Stimulated activated effector memory CD8-positive, alpha-beta T cell treated with anti-CD3 and anti-CD28 coated beads, Interleukin-12 subunit alpha, Interleukin-12 subunit beta, amount 100 ng/mL, for 72 hours (primary cell): Measurements from ENCODE around the gene PHOX2B.

ENCODE experiments used
- ATAC-seq: fragments of 150-1000 bp; cut with Tn5 transposase; 2 replicates; pipeline ENCODE4 v1.10.0; 2021
- DNase-seq, 2 donors: peaks; one replicate each; pipeline ENCODE4 v3.0.0; 2021 to 2022; ENCODE audit warnings: low spot score in 2 of 2
- H3K27ac Mint-ChIP-seq: one replicate; pipeline ENCODE4 v1.8.0; 2022; ENCODE audit warnings: mild to moderate bottlenecking, mixed read lengths
- H3K36me3 Mint-ChIP-seq: one replicate; pipeline ENCODE4 v1.8.0; 2022; ENCODE audit warnings: mild to moderate bottlenecking, mixed read lengths
- H3K4me1 Mint-ChIP-seq: one replicate; pipeline ENCODE4 v1.8.0; 2022; ENCODE audit warnings: mixed read lengths
- H3K4me3 Mint-ChIP-seq: one replicate; pipeline ENCODE4 v1.8.0; 2022; ENCODE audit warnings: mild to moderate bottlenecking, mixed read lengths
- H3K9me3 Mint-ChIP-seq: one replicate; pipeline ENCODE4 v1.8.0; 2022; ENCODE audit warnings: mixed read lengths

Gene PHOX2B

GRCh38 chr4:41748571-41749475, at the start of gene PHOX2B:
TSS of gene PHOX2B (minus strand) at chr4:41748725. CDS start at chr4:41748610, 115 bp downstream.
- H3K36me3 Mint-ChIP-seq = no peaks in the 10 kb centered on the region
- no peaks in the 10 kb centered on the region for H3K9me3 Mint-ChIP-seq

GRCh38 chr4:41797260-41797659, 48.7 kb upstream of the PHOX2B start:
- Mint-ChIP-seq H3K27ac (no peak overlapping the region), H3K36me3 (no peaks in the 10 kb centered on the region), H3K4me3 (no peak overlapping the region), H3K4me1 (no peaks in the 10 kb centered on the region), H3K9me3 (peaks cover 7% of the 10 kb centered on the region)
- no peak for DNase-seq
- ATAC-seq = no peak

More at GRCh38 chr4:41748571-41749475, at the start of gene PHOX2B:
- no peaks in the 10 kb centered on the region for H3K4me1 Mint-ChIP-seq
- DNase-seq = no peak
- ATAC-seq = no peak
- H3K4me3 Mint-ChIP-seq = no peak within 1 kb of the TSS
- no peak within 1 kb of the TSS for H3K27ac Mint-ChIP-seq

GRCh38 chr4:41796545-41797210, 48.2 kb upstream of the PHOX2B start:
- peaks cover 3% of the 10 kb centered on the region for H3K9me3 Mint-ChIP-seq

GRCh38 chr4:41795796-41796385, 47.4 kb upstream of the PHOX2B start:
- DNase-seq (no peak), ATAC-seq (no peak)
- Mint-ChIP-seq H3K36me3 (no peaks in the 10 kb centered on the region), H3K27ac (no peak overlapping the region), H3K4me1 (no peaks in the 10 kb centered on the region), H3K9me3 (no peaks in the 10 kb centered on the region), H3K4me3 (no peak overlapping the region)

More at GRCh38 chr4:41796545-41797210, 48.2 kb upstream of the PHOX2B start:
- DNase-seq (no peak), ATAC-seq (no peak)
- Mint-ChIP-seq H3K4me3 (no peak overlapping the region), H3K4me1 (no peaks in the 10 kb centered on the region), H3K36me3 (no peaks in the 10 kb centered on the region), H3K27ac (no peak overlapping the region)

GRCh38 chr4:41792166-41792565, 43.6 kb upstream of the PHOX2B start:
- Mint-ChIP-seq H3K9me3 (no peaks in the 10 kb centered on the region), H3K4me3 (no peak overlapping the region), H3K27ac (no peak overlapping the region), H3K36me3 (no peaks in the 10 kb centered on the region), H3K4me1 (no peaks in the 10 kb centered on the region)
- ATAC-seq (no peak), DNase-seq (no peak)

GRCh38 chr4:41791557-41791956, 43.0 kb upstream of the PHOX2B start:
- ATAC-seq (no peak), DNase-seq (no peak)
- no peak overlapping the region for H3K4me3 Mint-ChIP-seq
- no peaks in the 10 kb centered on the region for H3K9me3 Mint-ChIP-seq
- H3K36me3 Mint-ChIP-seq = no peaks in the 10 kb centered on the region
- no peaks in the 10 kb centered on the region for H3K4me1 Mint-ChIP-seq
- no peak overlapping the region for H3K27ac Mint-ChIP-seq

GRCh38 chr4:41787931-41788330, 39.4 kb upstream of the PHOX2B start:
- Mint-ChIP-seq H3K36me3 (no peaks in the 10 kb centered on the region), H3K4me3 (no peak overlapping the region), H3K9me3 (no peaks in the 10 kb centered on the region), H3K27ac (no peak overlapping the region), H3K4me1 (no peaks in the 10 kb centered on the region)
- DNase-seq (no peak), ATAC-seq (no peak)

- ATAC-seq (no peak), DNase-seq (no peak)
- H3K27ac Mint-ChIP-seq = no peak overlapping the region
- H3K9me3 Mint-ChIP-seq = no peaks in the 10 kb centered on the region
- no peaks in the 10 kb centered on the region for H3K4me1 Mint-ChIP-seq
- no peak overlapping the region for H3K4me3 Mint-ChIP-seq
- no peaks in the 10 kb centered on the region for H3K36me3 Mint-ChIP-seq
These were observed 37.1 kb upstream of the PHOX2B start for GRCh38 chr4:41785665-41786064.

- Mint-ChIP-seq H3K4me1 (no peaks in the 10 kb centered on the region), H3K36me3 (no peaks in the 10 kb centered on the region), H3K27ac (no peak overlapping the region), H3K9me3 (no peaks in the 10 kb centered on the region), H3K4me3 (no peak overlapping the region)
- ATAC-seq (no peak), DNase-seq (no peak)
These were observed 35.9 kb upstream of the PHOX2B start for GRCh38 chr4:41784191-41784979.

GRCh38 chr4:41776466-41776865, 27.9 kb upstream of the PHOX2B start:
- ATAC-seq = no peak
- Mint-ChIP-seq H3K9me3 (no peaks in the 10 kb centered on the region), H3K4me3 (no peak overlapping the region), H3K27ac (no peak overlapping the region), H3K4me1 (no peaks in the 10 kb centered on the region), H3K36me3 (no peaks in the 10 kb centered on the region)
- DNase-seq = no peak

GRCh38 chr4:41763729-41764128, 15.2 kb upstream of the PHOX2B start:
- Mint-ChIP-seq H3K4me1 (no peaks in the 10 kb centered on the region), H3K27ac (no peak overlapping the region), H3K9me3 (peaks cover 5% of the 10 kb centered on the region), H3K36me3 (no peaks in the 10 kb centered on the region), H3K4me3 (no peak overlapping the region)
- no peak for DNase-seq
- no peak for ATAC-seq

GRCh38 chr4:41758884-41759283, 10.4 kb upstream of the PHOX2B start:
- DNase-seq (no peak), ATAC-seq (no peak)
- no peak overlapping the region for H3K4me3 Mint-ChIP-seq
- H3K9me3 Mint-ChIP-seq = peaks cover 5% of the 10 kb centered on the region
- H3K4me1 Mint-ChIP-seq = no peaks in the 10 kb centered on the region
- no peaks in the 10 kb centered on the region for H3K36me3 Mint-ChIP-seq
- H3K27ac Mint-ChIP-seq = no peak overlapping the region

GRCh38 chr4:41757521-41758156, 9.1 kb upstream of the PHOX2B start:
- Mint-ChIP-seq H3K27ac (no peak overlapping the region), H3K4me1 (no peaks in the 10 kb centered on the region), H3K9me3 (peaks cover 3% of the 10 kb centered on the region), H3K4me3 (no peak overlapping the region), H3K36me3 (no peaks in the 10 kb centered on the region)
- DNase-seq (no peak), ATAC-seq (no peak)

GRCh38 chr4:41753942-41754341, 5.4 kb upstream of the PHOX2B start:
- ATAC-seq (no peak), DNase-seq (no peak)
- H3K36me3 Mint-ChIP-seq = no peaks in the 10 kb centered on the region
- no peak overlapping the region for H3K4me3 Mint-ChIP-seq
- H3K4me1 Mint-ChIP-seq = no peaks in the 10 kb centered on the region
- no peak overlapping the region for H3K27ac Mint-ChIP-seq
- no peaks in the 10 kb centered on the region for H3K9me3 Mint-ChIP-seq
